CD4-positive, alpha-beta T cell treated with Interleukin-10 for 1 hour (primary cell): ENCODE results near the gene NUMA1.

Experiments
- DNase-seq: peaks from one replicate; pipeline ENCODE4 v3.0.0-alpha.2; 2020

Gene NUMA1

GRCh38 chr11:72100009-72100408 is 19.7 kb upstream of the NUMA1 start:
- no peak for DNase-seq

DNA sequence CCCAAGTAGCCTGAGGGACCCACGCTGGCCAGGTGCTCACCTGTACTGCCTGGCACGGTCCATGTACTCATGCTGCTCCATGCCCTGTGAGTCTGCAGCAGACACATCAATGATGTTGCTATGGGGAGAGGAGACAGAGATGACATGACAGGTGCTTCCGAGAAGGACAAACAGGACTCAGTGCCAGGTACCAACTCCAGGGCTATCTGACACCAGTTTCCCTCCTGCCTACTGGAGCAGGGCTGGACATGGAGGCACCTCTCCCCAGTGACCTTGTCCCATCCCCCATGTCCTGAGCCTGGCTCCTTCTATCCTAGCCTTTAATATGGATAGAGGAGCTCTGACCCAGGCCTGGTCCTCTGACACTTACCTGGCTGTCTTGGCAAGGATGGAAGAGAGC is 18.4 kb upstream of the NUMA1 start:
- DNase-seq, result no peak

- peak; percentile 78 for DNase-seq
Observed at GRCh38 chr11:72091292-72091691, 10.9 kb upstream of the NUMA1 start.

DNA sequence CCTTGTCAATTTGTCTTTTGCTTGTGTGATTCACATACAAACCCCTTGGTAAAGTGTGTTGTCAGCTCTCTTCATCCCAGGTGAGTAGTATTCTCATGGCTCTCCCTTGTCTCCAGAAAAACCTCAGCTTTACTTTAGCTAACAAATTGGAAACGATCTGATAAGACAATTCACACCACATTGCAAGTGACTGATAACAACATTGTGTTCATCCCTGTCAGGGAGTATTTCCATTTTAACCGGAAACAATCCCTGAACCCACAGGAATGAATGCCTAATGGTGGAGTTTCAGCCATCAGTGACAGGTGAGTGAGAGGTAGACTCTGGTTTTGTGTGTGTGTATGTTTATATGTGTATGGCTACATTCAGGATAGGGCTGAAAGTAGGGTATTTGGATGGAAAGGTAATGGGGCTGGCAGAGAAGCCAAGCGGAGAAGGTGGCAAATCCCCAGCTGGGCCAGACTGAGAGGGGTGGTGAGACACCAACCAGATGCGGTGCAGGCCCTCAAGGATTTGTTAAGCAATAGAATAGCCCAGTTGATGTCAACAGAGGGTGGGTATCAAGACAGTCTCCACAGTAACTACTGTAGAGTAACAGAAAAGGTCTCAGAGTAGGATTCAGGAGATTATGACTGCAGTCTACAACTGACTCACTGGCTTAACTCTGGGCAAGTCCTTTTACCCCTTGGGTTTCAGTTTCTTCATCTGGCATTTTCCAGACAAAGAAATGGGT is 7.9 kb upstream of the NUMA1 start:
- no peak for DNase-seq

DNA sequence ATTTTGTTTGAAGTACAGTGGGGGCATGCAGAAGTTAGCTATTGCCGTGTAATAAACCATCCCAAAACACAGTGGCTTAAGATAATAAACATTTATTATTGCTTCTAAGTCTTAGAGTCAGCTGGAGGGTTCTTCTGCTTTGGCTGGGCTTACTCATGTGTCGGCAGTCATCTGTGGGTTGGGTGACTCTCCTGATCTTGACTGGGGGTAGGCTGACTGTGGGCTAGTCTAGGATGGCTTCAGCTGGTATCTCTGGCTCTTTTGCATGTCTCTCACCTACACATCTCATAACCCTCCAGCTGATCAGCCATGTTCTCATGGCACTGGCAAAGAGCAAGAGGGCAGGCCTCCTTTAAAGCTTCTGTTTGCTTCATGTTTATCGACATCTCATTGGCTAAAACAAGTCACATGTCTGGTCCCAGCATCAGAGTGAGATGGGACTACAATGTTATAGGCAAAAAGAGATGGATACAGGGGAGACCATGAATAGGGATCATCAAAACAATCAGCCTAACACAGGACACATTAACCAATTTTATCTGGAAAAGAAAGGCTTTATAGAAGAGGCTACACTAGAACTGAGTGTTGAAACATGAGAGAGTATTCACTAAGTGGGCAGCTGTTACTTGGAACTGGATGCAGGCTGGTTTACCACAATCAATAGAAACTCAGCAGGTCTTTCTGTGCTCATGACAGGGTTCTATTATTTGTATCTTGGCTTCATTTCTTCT is 5.4 kb upstream of the NUMA1 start:
- no peak for DNase-seq

GRCh38 chr11:72084965-72085364 is 4.6 kb upstream of the NUMA1 start:
- no peak for DNase-seq

GRCh38 chr11:72084076-72084475 is 3.7 kb upstream of the NUMA1 start:
- no peak for DNase-seq

- no peak for DNase-seq
Observed at GRCh38 chr11:72083414-72083813, 3.1 kb upstream of the NUMA1 start.

DNA sequence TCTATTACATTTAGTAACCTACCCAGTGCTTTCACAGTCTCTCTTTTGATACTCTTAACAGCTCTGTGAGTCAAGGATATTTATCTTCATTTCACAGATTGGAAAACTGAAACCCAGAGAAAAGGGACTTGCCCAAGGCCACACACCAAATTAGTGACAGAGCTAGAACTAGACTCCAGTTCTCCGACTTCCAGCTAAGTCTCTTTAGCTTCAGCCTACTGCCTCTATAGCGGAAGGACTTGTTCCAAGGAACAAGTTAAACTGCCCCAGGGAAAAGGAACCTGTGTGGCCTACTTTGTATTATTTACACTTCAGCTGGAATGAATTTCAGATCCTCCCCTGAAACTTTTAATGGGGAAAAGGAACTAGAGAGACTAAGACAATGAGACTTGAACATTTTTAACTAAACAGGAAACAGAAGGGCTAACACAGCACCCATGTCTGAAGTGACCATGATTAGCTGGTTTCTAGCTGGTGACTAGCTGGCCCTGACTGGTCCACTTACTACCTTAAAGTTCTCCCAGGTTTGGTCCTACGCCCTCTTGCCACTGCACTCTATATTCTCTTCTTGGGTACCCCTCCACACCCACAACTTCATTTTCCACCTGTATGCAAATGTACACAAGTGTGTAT is 1.6 kb upstream of the NUMA1 start:
- DNase-seq, result no peak

GRCh38 chr11:72081184-72081644 is 872 bp upstream of the NUMA1 start:
- no peak for DNase-seq

DNA sequence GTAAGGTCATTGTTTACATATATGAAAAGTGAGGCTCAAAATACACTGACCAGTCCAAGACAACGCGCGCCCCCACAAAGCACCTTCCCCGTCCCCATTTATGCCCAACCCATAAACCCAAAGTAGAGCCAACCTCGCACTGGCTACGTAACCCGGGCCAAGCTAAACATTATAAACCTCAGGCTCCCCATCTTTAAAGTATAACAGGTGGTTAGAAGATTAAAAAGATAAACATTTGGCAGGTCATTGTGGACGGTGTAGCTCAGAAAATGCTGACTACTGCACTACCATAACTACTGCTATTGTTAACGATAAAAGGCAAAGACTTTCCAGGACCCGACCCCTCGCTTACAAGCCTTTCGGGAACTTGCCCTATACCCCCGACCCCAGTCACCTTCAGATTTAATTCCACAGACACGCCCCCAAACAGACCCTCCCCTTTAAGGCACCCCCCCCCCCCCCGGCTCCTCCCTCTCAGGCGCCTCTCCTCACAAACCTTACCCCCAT is 470 bp downstream of the NUMA1 start:
- peak; percentile 54 for DNase-seq

DNA sequence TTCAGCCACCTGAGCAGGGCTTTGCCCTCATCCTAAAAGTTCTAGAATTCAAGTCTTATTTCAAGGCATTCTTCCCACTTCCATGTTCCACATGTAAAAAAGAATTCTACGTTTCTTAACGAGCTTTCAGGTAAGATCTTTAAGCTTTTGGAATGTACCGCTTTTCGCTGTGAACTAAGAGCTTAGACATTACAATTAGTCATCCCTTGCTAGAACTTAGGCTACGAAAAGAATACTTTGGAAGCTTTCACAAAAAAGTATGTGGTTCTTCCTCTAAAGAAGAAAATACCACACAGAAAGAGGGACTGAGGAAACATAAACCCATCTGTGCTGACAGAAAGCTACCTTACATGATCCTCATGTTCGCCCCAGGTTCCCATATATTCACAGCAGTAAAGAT is 1.9 kb downstream of the NUMA1 start:
- DNase-seq, result no peak

GRCh38 chr11:72075756-72076155 is 4.6 kb downstream of the NUMA1 start:
- no peak for DNase-seq

GRCh38 chr11:72075109-72075508 is 5.2 kb downstream of the NUMA1 start:
- DNase-seq, result peak; percentile 17

GRCh38 chr11:72072348-72072747 is 8.0 kb downstream of the NUMA1 start:
- no peak for DNase-seq

DNA sequence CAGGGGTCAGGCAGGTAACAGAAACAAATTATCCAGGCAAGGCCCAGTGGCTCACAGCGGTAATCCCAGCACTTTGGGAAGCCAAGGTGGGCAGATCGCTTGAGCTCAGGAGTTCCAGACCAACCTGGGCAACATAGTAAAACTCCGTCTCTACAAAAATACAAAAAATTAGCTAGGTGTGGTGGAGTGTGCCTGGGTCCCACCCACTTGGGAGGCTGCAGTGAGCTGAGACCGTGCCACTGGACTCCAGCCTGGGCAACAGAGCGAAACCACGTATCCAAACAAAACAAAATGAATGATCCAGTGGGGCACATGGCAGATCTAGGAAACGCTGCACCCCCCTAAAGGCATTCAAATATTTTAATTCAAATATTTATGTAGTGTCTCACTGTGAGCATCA is 9.9 kb downstream of the NUMA1 start:
- DNase-seq, result no peak

- DNase-seq, result peak; percentile 18
Observed at GRCh38 chr11:72069787-72070251, 10.5 kb downstream of the NUMA1 start.

DNA sequence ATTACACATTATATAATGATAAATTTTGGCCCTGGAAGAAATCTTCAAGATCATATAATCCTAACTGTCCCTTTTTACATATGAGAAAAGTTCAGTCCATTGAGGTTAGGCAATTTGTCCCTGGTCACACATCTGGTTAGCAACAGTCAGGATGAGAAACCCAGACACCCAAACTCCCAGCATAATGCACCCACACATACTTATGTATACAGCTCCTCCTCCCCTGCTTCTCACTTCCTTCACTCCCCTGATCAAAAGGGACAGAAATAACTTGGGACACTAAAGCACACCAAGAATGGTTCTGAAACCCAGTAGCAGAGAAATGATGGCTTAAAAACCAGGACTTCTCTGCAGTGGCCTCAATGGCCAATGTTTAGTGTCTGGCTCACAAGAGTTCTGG is 11.1 kb downstream of the NUMA1 start:
- no peak for DNase-seq

GRCh38 chr11:72067676-72068075 is 12.7 kb downstream of the NUMA1 start:
- no peak for DNase-seq

- DNase-seq, result no peak
Observed at GRCh38 chr11:72067266-72067665, 13.1 kb downstream of the NUMA1 start.

DNA sequence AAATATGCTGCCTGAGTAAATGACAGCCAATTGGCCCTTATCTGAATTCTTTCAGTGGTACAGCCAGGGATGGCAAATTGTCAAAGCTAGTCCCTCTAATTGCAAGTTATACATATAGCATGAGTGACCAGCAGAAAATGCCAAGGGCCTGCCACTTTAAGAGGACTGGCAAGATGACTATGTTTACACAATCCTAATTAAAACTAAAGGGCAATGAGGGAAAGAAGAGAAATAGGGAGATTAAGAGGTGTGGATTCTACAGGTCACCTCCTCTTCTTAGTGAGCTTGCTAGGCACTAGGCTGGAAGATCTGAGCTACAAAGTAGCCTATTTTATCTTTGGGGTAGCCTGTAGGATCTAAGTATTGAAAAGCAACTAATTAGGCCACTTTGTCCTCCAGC is 13.5 kb downstream of the NUMA1 start:
- no peak for DNase-seq

DNA sequence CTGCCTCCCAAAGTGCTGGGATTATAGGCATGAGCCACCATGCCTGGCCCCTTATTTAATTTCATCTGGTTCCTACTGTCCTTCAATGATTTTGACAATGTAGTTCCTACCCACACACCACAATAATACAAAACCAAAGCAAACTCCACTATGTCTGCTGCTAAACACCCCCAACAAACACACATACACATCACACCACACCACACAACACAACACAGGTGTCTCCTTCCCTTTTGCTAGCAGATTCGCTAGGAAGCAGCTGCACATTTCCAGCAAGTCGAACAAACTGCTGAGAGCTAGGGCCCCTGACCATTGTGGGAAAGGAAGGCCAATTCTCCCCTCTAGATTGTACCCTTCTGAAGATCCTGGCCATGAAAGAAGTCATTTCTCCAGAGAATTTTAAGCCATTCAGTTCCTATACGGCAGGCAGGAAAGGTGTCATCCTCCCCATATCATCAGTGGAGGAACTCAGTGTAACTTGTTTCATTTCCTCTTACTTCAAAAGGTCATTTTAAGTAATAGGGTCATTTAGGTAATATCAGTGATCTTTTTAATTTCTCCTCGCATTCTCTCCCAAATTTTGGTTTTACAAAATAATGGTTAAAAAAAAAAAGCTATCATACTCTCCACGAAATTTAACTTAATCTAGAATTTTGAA is 18.5 kb downstream of the NUMA1 start:
- no peak for DNase-seq

GRCh38 chr11:72058416-72059034 is 21.8 kb downstream of the NUMA1 start:
- DNase-seq, result no peak
